ENCODE measurements around the gene ENPEP.

ENPEP gene

GRCh38 chr4:110596431-110596830 lies 120.5 kb downstream of the ENPEP start:
- Histone ChIP-seq H3K4me1 (no peaks in the 10 kb centered on the region), H3K36me3 (no peaks in the 10 kb centered on the region), H4K20me1 (no peaks in the 10 kb centered on the region), H3K27ac (no peak overlapping the region), H3K4me2 (no peak overlapping the region), H3K9me3 (peaks cover 18% of the 10 kb centered on the region), H3K27me3 (no peaks in the 10 kb centered on the region), H3K9ac (no peak overlapping the region), H3K4me3 (no peak overlapping the region)
- no peak for TF ChIP-seq Cebpa-rat (IDR thresholded peaks at IDR 0.05)

- H3K9me3 ChIP-seq = peaks cover 18% of the 10 kb centered on the region
- TF ChIP-seq Cebpa-rat (IDR thresholded peaks at IDR 0.05) = no peak
- H4K20me1 ChIP-seq = no peaks in the 10 kb centered on the region
- no peaks in the 10 kb centered on the region for H3K4me1 ChIP-seq
- H3K4me3 ChIP-seq = no peak overlapping the region
- H3K27me3 ChIP-seq = no peaks in the 10 kb centered on the region
- H3K36me3 ChIP-seq = no peaks in the 10 kb centered on the region
- H3K4me2 ChIP-seq = no peak overlapping the region
- H3K9ac ChIP-seq = no peak overlapping the region
- no peak overlapping the region for H3K27ac ChIP-seq
Measured at GRCh38 chr4:110597582-110597981, 121.6 kb downstream of the ENPEP start.

GRCh38 chr4:110602061-110602460 lies 126.1 kb downstream of the ENPEP start:
- H3K4me3 ChIP-seq = no peak overlapping the region
- H3K4me2 ChIP-seq = no peak overlapping the region
- H3K27ac ChIP-seq = no peak overlapping the region
- H3K9ac ChIP-seq = no peak overlapping the region
- H3K4me1 ChIP-seq = no peaks in the 10 kb centered on the region
- no peaks in the 10 kb centered on the region for H3K27me3 ChIP-seq
- 0 out of 2 replicates have a peak, but pooled peaks cover 3% of the 10 kb centered on the region for H3K9me3 ChIP-seq
- no peak for TF ChIP-seq Cebpa-rat (IDR thresholded peaks at IDR 0.05)
- no peaks in the 10 kb centered on the region for H4K20me1 ChIP-seq
- H3K36me3 ChIP-seq = no peaks in the 10 kb centered on the region

- Histone ChIP-seq H3K4me2 (no peak overlapping the region), H4K20me1 (no peaks in the 10 kb centered on the region), H3K4me1 (no peaks in the 10 kb centered on the region), H3K4me3 (no peak overlapping the region), H3K9me3 (no peaks in the 10 kb centered on the region), H3K27ac (no peak overlapping the region), H3K27me3 (no peaks in the 10 kb centered on the region), H3K9ac (no peak overlapping the region), H3K36me3 (no peaks in the 10 kb centered on the region)
- no peak for TF ChIP-seq Cebpa-rat (IDR thresholded peaks at IDR 0.05)
Measured at GRCh38 chr4:110605077-110605476, 129.1 kb downstream of the ENPEP start.

- Histone ChIP-seq H3K27me3 (peaks cover 39% of the 10 kb centered on the region), H3K27ac (no peak overlapping the region), H3K4me2 (no peak overlapping the region), H3K36me3 (no peaks in the 10 kb centered on the region), H3K9me3 (peaks cover 33% of the 10 kb centered on the region), H3K4me3 (no peak overlapping the region), H3K4me1 (no peaks in the 10 kb centered on the region), H3K9ac (no peak overlapping the region), H4K20me1 (no peaks in the 10 kb centered on the region)
- TF ChIP-seq Cebpa-rat (IDR thresholded peaks at IDR 0.05) = no peak
Measured at GRCh38 chr4:110609044-110609750, 133.2 kb downstream of the ENPEP start.

GRCh38 chr4:110610620-110610939 lies 134.6 kb downstream of the ENPEP start:
- Histone ChIP-seq H3K9ac (no peak overlapping the region), H3K27me3 (peaks cover 53% of the 10 kb centered on the region)

GRCh38 chr4:110610940-110611831 lies 135.2 kb downstream of the ENPEP start:
- Histone ChIP-seq H3K27me3 (peaks cover 59% of the 10 kb centered on the region), H3K4me2 (no peak overlapping the region), H3K27ac (no peak overlapping the region)

More at GRCh38 chr4:110610620-110610939, 134.6 kb downstream of the ENPEP start:
- Histone ChIP-seq H3K4me1 (no peaks in the 10 kb centered on the region), H3K4me3 (no peak overlapping the region), H3K9me3 (peaks cover 47% of the 10 kb centered on the region), H4K20me1 (no peaks in the 10 kb centered on the region), H3K4me2 (no peak overlapping the region), H3K27ac (no peak overlapping the region), H3K36me3 (no peaks in the 10 kb centered on the region)
- TF ChIP-seq Cebpa-rat (IDR thresholded peaks at IDR 0.05) = no peak

GRCh38 chr4:110611968-110612447 lies 136.1 kb downstream of the ENPEP start:
- Histone ChIP-seq H3K4me3 (no peak overlapping the region), H3K4me2 (no peak overlapping the region), H3K27ac (no peak overlapping the region), H3K36me3 (no peaks in the 10 kb centered on the region), H3K4me1 (no peaks in the 10 kb centered on the region), H3K27me3 (peaks cover 67% of the 10 kb centered on the region), H3K9me3 (peaks cover 51% of the 10 kb centered on the region), H4K20me1 (no peaks in the 10 kb centered on the region), H3K9ac (no peak overlapping the region)
- TF ChIP-seq Cebpa-rat (IDR thresholded peaks at IDR 0.05) = no peak

More at GRCh38 chr4:110610940-110611831, 135.2 kb downstream of the ENPEP start:
- Histone ChIP-seq H4K20me1 (no peaks in the 10 kb centered on the region), H3K4me3 (no peak overlapping the region), H3K36me3 (no peaks in the 10 kb centered on the region), H3K9ac (no peak overlapping the region), H3K4me1 (no peaks in the 10 kb centered on the region), H3K9me3 (peaks cover 51% of the 10 kb centered on the region)
- TF ChIP-seq Cebpa-rat (IDR thresholded peaks at IDR 0.05) = no peak

GRCh38 chr4:110612631-110613269 lies 136.8 kb downstream of the ENPEP start:
- H3K4me3 ChIP-seq = no peak overlapping the region
- peaks cover 51% of the 10 kb centered on the region for H3K9me3 ChIP-seq
- H3K9ac ChIP-seq = no peak overlapping the region
- H3K4me2 ChIP-seq = no peak overlapping the region
- H3K4me1 ChIP-seq = no peaks in the 10 kb centered on the region
- peaks cover 74% of the 10 kb centered on the region for H3K27me3 ChIP-seq
- TF ChIP-seq Cebpa-rat (IDR thresholded peaks at IDR 0.05) = no peak
- 0 out of 2 replicates have a peak, but pooled peaks cover 4% of the 10 kb centered on the region for H4K20me1 ChIP-seq
- H3K36me3 ChIP-seq = no peaks in the 10 kb centered on the region
- H3K27ac ChIP-seq = no peak overlapping the region
